Psoas muscle (tissue), 8 donors: ENCODE measurements around the gene XAB2. TPM values are rescaled to one million over a fixed set of nuclear protein-coding genes. Genes with fewer than 3 reads are reported as not detected.

Experiments used
- ATAC-seq, 4 donors: fragments of 200-7000 bp; cut with Tn5 transposase; one replicate each; pipeline ENCODE4 v1.9.1; 2020; ENCODE audit warnings: moderate library complexity in 3 of 4, mild to moderate bottlenecking in 2 of 4
- DNase-seq, 2 donors: peaks; one replicate each; pipeline ENCODE4 v3.0.0-alpha.2; 2020
- H3K27ac ChIP-seq: fragments of 200-600 bp; one replicate; pipeline ENCODE4 v1.8.0; 2022
- H3K27me3 ChIP-seq, 3 donors: fragments of 200-600 bp in 1 of 3; one replicate each; pipeline versions ENCODE4 v1.6.1 to v1.8.0; 2013 to 2022; ENCODE audit warnings: low read length in 2 of 3, mild to moderate bottlenecking in 2 of 3, moderate library complexity in 1 of 3; ENCODE audit not compliant: insufficient read depth in 3 of 3
- H3K36me3 ChIP-seq, 2 donors: fragments of 200-600 bp in 1 of 2; one replicate each; pipeline versions ENCODE4 v1.6.1 to v1.8.0; 2013 to 2022; ENCODE audit warnings: low read depth in 1 of 2, mild to moderate bottlenecking in 1 of 2, moderate library complexity in 1 of 2; ENCODE audit not compliant: insufficient read depth in 1 of 2
- H3K4me1 ChIP-seq: fragments of 200-600 bp; one replicate; pipeline ENCODE4 v1.8.0; 2022
- H3K4me3 ChIP-seq: fragments of 200-600 bp; one replicate; pipeline ENCODE4 v1.8.0; 2022; ENCODE audit warnings: mild to moderate bottlenecking
- H3K9me3 ChIP-seq: fragments of 200-600 bp; one replicate; pipeline ENCODE4 v1.8.0; 2022
- CTCF ChIP-seq: fragments of 200-600 bp; IDR thresholded peaks from one replicate; pipeline ENCODE4 v1.8.0; 2022; ENCODE audit warnings: antibody characterized with exemption
- WGBS, 3 donors: extraction: QIAGEN DNeasy Blood & Tissue Kit; methylation state at CpG; one replicate each; pipeline versions ENCODE4 v1.1.6 to v1.1.7; 2013; 5-methylcytosine and 5-hydroxymethylcytosine counted together
- intact Hi-C, 2 donors: fragments of 100-400 bp; cut with DNase I; formaldehyde crosslinking; loops; one replicate each; pipeline versions ENCODE4 v1.11.0 to v1.14.2; 2022
- polyA plus RNA-seq, 3 donors: library from polyadenylated mRNA; stranded (reverse); fragments of 200-250 nt; gene quantifications; one replicate each; pipeline ENCODE4 v1.2.3, GENCODE V29; 2013
- total RNA-seq, 4 donors: library from RNA; stranded (reverse); fragmentation: NEBNext Ultra II Directional in 2 of 4; extraction: Animal tissue kit (Norgen Biotek cat#: 25700) in 2 of 4; gene quantifications; one replicate each; pipeline versions ENCODE4 v1.2.1 to v1.2.4, GENCODE V29; 2021 to 2023
- donor health status: healthy with polysubstance abuse.
- donor health status: DM: no; HTN: no; CAD: no; lungs with moderate emphysema.
- donor health status: Bipolar disorder and iron deficiency.
- donor health status: healthy.
- donor health status: DM: yes; HTN: yes; CAD: no.
- donor health status: DM: no; HTN: no; CAD: no.
- donor health status: DM: no; HTN: no; CAD: no.
- donor health status: DM: yes; HTN: yes; CAD: no.

The XAB2 gene
- total and polyA plus RNA-seq, 7 donors, result 19.2 to 36.3 (median 24.1) TPM

GRCh38 chr19:7595466-7596133 lies 33.7 kb downstream of the XAB2 start, which contains the start of gene CAMSAP3:
Gene CAMSAP3 (plus strand): TSS chr19:7595863. CDS start chr19:7596003, 140 bp downstream.
- DNase-seq, result no peak
- TF ChIP-seq CTCF, result no peak
- ATAC-seq, result no peak
- H3K4me3 ChIP-seq, result peak within 1 kb of the TSS; percentile 36
- H3K4me1 ChIP-seq, result no peaks in the 10 kb centered on the region
- intact Hi-C loops, result no loop called here
- no peak within 1 kb of the TSS for H3K27ac ChIP-seq
- H3K27me3 ChIP-seq, result peaks cover 0 to 67% (median 10%) of the 10 kb centered on the region in 3 donors
- H3K36me3 ChIP-seq, result no peaks in the 10 kb centered on the region
- no peaks in the 10 kb centered on the region for H3K9me3 ChIP-seq
- WGBS, 3 donors, result 1% methylated on average over 30 to 75 of the region's 78 CpGs

GRCh38 chr19:7590256-7590655 lies 39.1 kb downstream of the XAB2 start:
- H3K27ac ChIP-seq, result no peak overlapping the region
- TF ChIP-seq CTCF, result no peak
- no peaks in the 10 kb centered on the region for H3K9me3 ChIP-seq
- DNase-seq (no peak), ATAC-seq (no peak)
- WGBS, 3 donors, result 39 to 56% (median 53%) methylated on average over 7 to 8 of the region's 8 CpGs
- no peaks in the 10 kb centered on the region for H3K36me3 ChIP-seq
- peaks cover 0 to 45% (median 3%) of the 10 kb centered on the region in 3 donors for H3K27me3 ChIP-seq
- H3K4me3 ChIP-seq, result no peak overlapping the region
- intact Hi-C loops, result no loop called here
- H3K4me1 ChIP-seq, result no peaks in the 10 kb centered on the region

- WGBS, 3 donors, result 90% methylated on average over 7 of the region's 7 CpGs
- Histone ChIP-seq H3K4me1 (no peaks in the 10 kb centered on the region), H3K36me3 (no peaks in the 10 kb centered on the region), H3K27me3 (peaks cover 0 to 41% (median 3%) of the 10 kb centered on the region in 3 donors), H3K9me3 (no peaks in the 10 kb centered on the region), H3K27ac (no peak overlapping the region), H3K4me3 (no peak overlapping the region)
- intact Hi-C loops, result no loop called here
- DNase-seq, result no peak
- no peak for TF ChIP-seq CTCF
- ATAC-seq, result no peak
Measured at GRCh38 chr19:7589822-7590221, 39.5 kb downstream of the XAB2 start.

GRCh38 chr19:7582446-7582845 lies 46.9 kb downstream of the XAB2 start:
- H3K4me3 ChIP-seq, result no peak overlapping the region
- H3K27me3 ChIP-seq, result peaks cover 0 to 4% (median 0%) of the 10 kb centered on the region in 3 donors
- no peaks in the 10 kb centered on the region for H3K9me3 ChIP-seq
- H3K4me1 ChIP-seq, result no peaks in the 10 kb centered on the region
- ATAC-seq, result no peak
- no peak overlapping the region for H3K27ac ChIP-seq
- intact Hi-C loops, result no loop called here
- no peak for TF ChIP-seq CTCF
- no peaks in the 10 kb centered on the region for H3K36me3 ChIP-seq
- 48 to 57% (median 56%) methylated on average over 11 of the region's 11 CpGs for WGBS, 3 donors
- no peak for DNase-seq

DNA sequence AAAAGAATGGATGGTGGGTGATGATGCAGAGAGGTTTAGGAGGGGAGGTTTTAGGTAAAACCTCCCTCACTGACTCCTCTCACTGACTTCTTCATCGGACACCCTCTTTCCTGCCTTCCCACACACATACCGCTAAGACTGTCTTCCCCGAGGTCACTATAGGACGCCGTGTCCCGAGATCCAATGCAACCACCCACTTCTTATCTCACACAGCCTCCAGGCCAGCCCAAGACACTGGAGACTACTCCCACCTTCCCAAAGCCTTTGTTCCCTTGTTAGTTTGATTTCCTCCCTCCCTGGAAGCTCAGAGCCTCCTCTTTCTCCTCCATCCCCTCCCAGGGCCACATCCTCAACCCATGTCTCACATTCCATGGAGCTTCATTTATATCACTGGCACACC lies 50.2 kb downstream of the XAB2 start:
- ATAC-seq (no peak), DNase-seq (no peak)
- Histone ChIP-seq H3K9me3 (no peaks in the 10 kb centered on the region), H3K27ac (no peak overlapping the region), H3K4me1 (no peaks in the 10 kb centered on the region), H3K4me3 (no peak overlapping the region), H3K27me3 (peaks cover 0 to 4% (median 3%) of the 10 kb centered on the region in 3 donors), H3K36me3 (no peaks in the 10 kb centered on the region)
- intact Hi-C loops, result no loop called here
- TF ChIP-seq CTCF, result no peak
- WGBS, 3 donors, result 58 to 74% (median 72%) methylated on average over 6 of the region's 6 CpGs
